CD4-positive, alpha-beta T cell treated with Interleukin-12 subunit alpha and Interleukin-12 subunit beta, for 1 hour (primary cell): ENCODE data around the gene LIPC.

Experiments
- DNase-seq: peaks from one replicate; pipeline ENCODE4 v3.0.0-alpha.2; 2020

The LIPC gene

GRCh38 chr15:58561321-58561720 lies 129.5 kb downstream of the LIPC start:
- no peak for DNase-seq

- DNase-seq: no peak
These were observed 130.3 kb downstream of the LIPC start for GRCh38 chr15:58562135-58562534.

DNA sequence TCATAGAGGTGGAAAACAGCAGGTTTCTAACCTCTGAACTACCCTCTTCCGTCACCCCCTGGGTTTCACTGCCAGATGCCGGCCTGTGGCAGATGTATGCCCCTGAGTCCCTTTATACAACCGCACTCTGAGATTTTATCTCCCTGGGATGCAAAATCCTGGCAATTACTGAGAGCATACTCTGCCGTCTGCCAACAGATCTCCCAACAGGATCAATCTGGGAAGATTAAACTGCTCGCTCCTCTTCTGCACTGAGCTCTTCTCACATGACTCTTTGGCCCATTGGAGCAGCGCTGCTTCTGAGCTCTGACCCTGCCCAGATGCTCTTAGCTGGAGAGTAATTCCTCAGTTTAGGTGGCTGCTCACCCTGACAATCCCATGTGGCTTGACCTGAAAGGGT lies 133.2 kb downstream of the LIPC start:
- DNase-seq: no peak

GRCh38 chr15:58565619-58566018 lies 133.8 kb downstream of the LIPC start:
- DNase-seq: no peak

DNA sequence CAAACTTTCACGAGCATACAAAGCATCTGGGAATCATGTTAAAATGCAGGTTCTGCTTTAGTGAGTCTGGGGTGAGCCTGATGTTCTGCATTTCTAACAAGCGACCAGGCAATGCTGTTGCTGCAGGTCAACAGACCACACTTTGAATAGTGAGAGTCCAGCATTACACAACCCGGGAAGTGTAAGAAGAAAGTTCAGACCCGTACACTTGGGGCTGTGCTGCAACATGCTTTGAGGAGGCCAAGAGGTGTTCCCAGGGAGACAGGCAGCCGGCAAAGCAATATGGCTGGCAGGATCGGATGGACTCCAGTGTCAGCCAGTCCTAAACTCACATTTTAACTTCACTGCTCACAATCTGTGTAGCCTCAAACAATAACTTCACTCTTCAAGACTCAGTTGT lies 134.2 kb downstream of the LIPC start:
- DNase-seq: no peak

DNA sequence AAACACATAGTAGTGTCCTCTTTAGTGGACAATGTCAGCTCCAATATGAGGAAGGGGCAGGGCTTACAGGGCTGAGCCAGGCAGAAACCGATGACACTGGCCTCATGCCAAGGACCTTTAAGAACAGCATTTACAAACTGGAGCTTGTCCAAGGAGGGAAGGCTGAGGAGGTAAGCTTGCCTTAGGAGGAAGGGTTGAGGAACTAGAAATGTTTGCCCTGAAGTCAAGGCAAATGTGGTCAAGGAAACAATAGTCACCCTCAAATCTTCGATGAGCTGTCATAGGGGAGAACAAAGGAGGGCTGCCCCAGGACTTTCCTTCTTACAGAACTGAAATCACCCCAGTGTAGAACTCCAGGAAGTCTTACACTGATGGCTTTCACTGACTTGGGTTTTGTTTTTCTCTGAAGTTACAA lies 136.4 kb downstream of the LIPC start:
- no peak for DNase-seq

GRCh38 chr15:58569455-58569854 lies 137.7 kb downstream of the LIPC start:
- no peak for DNase-seq

GRCh38 chr15:58571491-58571890 lies 139.7 kb downstream of the LIPC start:
- no peak for DNase-seq

DNA sequence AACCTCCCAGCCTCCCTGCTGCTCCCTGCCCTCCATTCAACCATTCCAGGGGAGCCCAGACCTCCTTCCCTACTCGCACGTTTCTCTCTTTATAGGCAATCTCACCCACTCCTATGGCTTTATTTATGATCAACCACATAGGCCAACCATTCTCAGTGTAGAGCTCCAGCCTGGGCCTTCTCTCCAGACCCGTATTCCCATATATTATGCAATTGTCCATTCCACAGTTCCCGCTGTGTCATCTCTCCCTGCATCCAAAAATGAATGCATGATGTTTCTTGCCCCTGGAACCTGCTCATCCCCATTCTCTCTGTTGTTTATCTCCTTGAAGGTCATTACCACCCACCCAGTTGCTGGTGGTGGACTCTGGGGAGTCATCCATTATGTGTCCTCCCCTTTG lies 140.7 kb downstream of the LIPC start:
- no peak for DNase-seq

- no peak for DNase-seq
These were observed 141.5 kb downstream of the LIPC start for GRCh38 chr15:58573270-58573669.

GRCh38 chr15:58574631-58575030 lies 142.8 kb downstream of the LIPC start:
- DNase-seq: no peak

DNA sequence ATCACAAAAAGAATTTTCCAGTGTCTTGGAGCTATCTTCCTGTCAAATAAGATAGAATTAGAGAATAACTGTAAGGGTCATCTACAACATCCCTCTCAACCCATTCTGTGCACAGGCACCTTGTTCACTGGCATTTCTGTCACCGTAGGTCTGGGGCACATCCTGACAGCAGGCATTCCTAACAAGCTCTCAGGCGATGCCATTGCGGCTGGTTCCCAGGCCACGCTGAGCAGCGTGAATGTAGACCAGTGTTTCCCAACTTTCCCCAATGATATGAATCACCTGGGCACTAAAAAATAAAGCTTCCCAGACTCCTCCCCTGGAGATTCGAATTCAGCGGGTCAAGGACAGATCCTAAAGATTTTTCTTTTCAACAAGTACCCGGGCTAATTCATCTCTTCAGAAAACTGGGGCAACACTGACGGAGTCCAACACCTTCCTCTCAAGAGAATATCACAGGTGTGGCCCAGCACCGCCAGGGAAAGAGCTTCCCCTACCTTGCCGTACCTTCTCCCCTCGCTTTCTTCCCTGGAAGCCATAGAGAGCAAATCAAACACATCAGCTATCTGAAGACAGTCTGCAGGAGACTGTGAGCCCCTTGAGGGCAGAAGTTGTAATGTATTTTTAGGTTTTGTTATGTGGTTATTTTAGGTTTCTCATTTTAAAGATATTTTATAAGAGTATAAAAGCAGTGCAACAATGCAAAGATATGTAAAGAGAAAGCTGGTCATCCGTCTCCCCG lies 143.4 kb downstream of the LIPC start:
- no peak for DNase-seq

DNA sequence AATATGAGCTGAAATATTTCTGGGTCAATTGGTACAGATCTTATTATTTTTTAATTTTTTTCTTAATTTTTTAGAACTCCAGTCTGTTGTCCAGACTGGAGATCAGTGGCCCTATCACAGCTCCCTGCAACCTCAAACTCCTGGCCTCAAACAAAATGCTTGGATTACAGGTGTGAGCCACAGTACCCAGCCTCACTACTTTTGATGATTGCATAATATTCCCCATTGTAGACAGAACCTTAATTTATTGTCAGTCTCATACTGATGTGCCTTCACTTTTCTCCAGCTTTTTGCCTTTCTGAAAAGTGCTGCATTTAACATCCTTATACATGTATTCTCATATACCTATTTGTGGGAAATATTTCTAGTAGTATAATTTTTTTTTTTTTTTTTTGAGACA lies 144.9 kb downstream of the LIPC start:
- no peak for DNase-seq

GRCh38 chr15:58582160-58582559 lies 150.4 kb downstream of the LIPC start:
- DNase-seq: no peak

- DNase-seq: no peak
These were observed 151.5 kb downstream of the LIPC start for GRCh38 chr15:58583171-58583908.

DNA sequence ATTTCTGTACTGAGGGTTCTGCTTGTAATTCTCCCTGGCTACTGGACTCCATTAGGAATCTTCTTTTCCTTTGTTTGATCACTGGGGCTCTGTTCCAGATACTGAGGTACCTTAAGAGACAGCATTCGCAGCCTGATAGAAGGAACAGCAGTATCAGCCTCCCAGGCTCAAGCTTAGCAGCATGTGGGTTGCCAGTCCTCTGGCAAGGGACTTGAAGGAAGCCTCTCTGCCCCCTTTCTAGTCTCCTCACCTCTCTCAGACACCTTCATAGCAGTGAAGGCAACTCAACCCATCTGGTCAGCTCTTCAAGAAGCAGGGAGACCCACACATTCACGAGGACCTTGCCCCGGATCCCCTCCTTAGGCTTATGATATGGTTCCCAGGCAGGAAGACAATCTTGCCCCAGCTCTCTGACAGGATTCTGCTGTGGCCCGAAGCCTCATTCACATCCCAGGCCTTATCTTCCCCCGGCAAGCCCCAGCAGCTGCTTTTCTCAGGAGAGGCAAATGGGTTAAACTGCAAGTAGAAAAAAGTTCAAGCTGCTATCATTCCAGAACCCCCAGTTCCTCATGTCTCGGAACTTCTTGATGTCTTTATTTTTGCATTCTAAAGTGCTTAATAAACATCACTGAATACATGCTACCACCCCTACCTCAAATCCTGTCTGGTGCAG lies 153.1 kb downstream of the LIPC start:
- DNase-seq: no peak

GRCh38 chr15:58585693-58586443 lies 154.1 kb downstream of the LIPC start:
- DNase-seq: no peak

DNA sequence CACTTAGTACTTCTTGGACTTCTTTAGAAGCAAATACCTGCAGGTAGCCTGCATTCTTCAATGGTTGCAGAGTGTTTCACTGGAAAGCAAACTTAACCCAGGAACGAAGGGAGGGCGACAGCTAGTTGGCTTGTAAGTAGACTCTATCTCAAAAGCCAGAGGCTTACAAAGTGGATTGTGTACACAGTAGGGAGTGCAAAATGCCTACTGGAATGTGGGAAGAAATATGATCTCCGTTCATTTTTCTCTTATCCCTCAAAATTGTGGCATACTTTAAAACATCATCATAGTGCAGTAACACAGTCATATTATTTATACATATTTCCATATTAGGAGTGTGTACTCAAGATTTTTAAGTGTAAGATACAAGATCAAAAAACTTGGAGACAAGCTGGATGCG lies 155.7 kb downstream of the LIPC start:
- no peak for DNase-seq

- DNase-seq: no peak
These were observed 156.3 kb downstream of the LIPC start for GRCh38 chr15:58588096-58588495.

DNA sequence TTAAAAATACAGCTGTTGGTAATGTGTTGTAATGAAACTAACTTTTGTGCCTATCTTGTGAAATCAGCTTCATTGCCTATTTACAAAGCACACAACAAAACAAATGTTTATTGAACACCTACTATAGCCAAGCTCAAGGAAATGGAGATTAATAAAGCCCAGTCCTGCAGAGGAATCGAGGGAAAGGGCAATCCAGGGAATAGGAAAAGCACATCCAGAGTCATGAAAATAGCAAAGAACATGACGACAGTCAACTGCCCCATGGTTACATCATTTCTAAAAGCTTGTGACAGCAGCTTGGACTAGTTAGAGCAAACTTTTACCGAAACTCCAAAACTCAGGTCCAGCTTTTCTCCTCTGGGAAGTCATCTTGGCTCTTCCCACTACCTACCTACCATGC lies 157.3 kb downstream of the LIPC start:
- no peak for DNase-seq

DNA sequence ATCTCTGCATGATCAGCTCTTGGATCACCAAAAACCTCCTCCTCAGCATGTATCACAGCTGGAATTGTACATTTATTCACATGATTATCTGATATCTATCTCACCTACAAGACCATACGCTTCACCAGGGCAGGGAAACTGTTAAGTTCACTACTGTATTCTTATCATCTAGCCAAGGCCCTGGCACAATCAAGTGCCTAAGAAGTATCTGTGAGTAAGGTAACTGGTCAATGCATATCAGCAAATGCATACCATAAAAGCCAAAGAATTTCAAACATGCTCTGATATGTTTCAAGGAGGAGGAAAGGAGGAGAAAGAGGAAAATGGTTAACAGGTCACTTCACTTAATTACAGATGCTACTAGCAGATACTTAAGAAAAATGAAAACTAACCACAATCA lies 158.4 kb downstream of the LIPC start:
- no peak for DNase-seq

DNA sequence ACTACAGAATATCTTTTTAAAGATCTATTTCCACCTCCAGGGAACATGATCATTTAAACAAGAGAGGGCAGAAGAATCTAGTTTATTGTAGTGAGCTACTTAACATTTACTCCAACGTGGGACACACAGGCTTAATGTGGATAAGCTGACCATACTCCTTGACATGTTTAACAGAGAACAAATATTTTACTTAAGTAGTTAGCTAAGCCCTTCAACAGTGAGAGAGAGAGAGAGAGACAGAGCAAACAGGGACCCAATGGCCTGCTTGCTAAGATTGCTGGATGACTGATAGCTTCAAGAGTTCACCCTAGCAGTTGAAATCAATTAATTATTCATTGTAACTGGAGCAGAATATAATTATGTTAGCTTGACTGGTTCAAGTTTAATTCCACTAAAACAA lies 159.1 kb downstream of the LIPC start:
- no peak for DNase-seq

DNA sequence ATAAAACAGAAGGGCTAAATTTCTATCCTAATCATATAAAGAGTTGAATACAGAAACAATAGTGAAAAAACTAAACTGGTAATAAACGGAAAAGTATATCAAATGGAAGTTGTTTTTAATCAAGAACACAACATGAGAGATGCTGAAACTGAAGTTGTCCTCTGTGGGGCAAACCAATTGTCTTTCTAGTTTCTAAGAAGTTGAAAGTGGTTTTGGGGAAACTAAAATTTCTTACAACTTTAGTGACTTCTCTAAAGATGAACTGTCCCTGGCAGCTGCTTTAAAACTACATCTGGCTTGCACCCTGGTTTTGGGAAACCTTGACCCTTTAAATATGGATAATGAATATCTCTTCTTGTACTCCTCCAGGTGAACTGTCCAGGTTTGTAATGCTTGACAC lies 162.1 kb downstream of the LIPC start:
- DNase-seq: no peak
